ENCODE results near the gene EFNB2.

- no peak for TF ChIP-seq POLR2AphosphoS5 (IDR thresholded peaks at IDR 0.05; ENCODE audit: low read depth, low read length)
- TF ChIP-seq, protein P1, sequence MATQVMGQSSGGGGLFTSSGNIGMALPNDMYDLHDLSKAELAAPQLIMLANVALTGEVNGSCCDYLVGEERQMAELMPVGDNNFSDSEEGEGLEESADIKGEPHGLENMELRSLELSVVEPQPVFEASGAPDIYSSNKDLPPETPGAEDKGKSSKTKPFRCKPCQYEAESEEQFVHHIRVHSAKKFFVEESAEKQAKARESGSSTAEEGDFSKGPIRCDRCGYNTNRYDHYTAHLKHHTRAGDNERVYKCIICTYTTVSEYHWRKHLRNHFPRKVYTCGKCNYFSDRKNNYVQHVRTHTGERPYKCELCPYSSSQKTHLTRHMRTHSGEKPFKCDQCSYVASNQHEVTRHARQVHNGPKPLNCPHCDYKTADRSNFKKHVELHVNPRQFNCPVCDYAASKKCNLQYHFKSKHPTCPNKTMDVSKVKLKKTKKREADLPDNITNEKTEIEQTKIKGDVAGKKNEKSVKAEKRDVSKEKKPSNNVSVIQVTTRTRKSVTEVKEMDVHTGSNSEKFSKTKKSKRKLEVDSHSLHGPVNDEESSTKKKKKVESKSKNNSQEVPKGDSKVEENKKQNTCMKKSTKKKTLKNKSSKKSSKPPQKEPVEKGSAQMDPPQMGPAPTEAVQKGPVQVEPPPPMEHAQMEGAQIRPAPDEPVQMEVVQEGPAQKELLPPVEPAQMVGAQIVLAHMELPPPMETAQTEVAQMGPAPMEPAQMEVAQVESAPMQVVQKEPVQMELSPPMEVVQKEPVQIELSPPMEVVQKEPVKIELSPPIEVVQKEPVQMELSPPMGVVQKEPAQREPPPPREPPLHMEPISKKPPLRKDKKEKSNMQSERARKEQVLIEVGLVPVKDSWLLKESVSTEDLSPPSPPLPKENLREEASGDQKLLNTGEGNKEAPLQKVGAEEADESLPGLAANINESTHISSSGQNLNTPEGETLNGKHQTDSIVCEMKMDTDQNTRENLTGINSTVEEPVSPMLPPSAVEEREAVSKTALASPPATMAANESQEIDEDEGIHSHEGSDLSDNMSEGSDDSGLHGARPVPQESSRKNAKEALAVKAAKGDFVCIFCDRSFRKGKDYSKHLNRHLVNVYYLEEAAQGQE (IDR thresholded peaks at IDR 0.05; ENCODE audit: insufficient read depth in 1 of 2, low read depth in 2 of 2, low read length in 2 of 2), result no peak
Measured at GRCh38 chr13:106529415-106530170, 5.9 kb downstream of the EFNB2 start.

Data from PFSK-1 (cell line).